Measurements from ENCODE around the gene C11orf65.
"Not testable (repeated sequence)": the region's sequence is repeated elsewhere in the genome, so short reads cannot be mapped to it uniquely, and the experiment has no call there.

Gene C11orf65

DNA sequence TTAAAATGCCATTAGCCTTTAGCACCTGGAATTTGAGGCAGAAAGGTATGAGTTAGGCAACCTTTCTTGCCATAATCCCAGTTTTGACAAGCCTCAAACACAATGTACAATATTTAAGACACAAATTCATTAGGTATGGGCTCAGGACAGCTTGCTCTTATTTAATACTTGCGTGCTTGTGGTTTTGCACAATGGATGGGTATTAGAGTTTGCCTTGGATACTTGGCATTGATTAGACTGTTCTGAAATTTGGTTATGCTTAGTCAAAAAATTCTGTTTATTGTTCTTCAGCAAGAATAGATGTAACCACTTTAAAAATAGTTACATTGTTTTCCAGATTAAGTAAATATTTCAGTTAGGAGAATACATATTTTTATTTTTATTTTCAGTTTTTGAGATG lies 5.4 kb upstream of the C11orf65 start:
- no peak for DNase-seq

GRCh38 chr11:108468478-108468864 lies 1.1 kb upstream of the C11orf65 start:
- DNase-seq: no peak

GRCh38 chr11:108466405-108466804 lies 924 bp downstream of the C11orf65 start:
- DNase-seq: no peak

DNA sequence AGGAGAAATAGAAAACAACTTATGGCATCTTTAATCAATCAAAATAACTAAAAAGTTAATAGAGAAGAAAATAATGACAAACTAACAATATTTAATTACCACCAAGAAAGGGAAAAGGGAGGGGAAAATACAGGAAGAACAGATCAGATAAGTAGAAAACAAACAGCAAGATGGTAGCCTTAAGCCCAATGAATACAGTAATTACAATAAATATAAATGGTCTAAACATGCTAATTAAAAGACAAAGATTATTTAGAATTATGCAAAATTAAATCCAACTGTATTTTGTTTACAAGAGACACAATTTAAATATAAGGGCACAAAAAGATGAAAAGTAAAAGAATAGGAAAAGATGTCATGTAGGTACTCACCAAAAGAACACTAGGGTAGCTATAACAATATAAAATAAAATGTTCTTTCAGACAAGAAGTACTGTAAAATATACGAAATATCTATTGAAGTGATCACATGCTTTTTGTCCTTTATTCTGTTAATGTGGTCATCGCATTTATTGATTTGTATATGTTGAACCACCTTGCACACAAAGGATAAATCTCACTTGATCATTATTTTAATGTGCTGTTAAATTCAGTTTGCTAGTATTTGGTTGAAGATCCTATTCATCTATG lies 14.0 kb downstream of the C11orf65 start:
- DNase-seq: no peak

- not testable (repeated sequence) for DNase-seq
These were observed 25.9 kb downstream of the C11orf65 start for GRCh38 chr11:108441445-108441844.

DNA sequence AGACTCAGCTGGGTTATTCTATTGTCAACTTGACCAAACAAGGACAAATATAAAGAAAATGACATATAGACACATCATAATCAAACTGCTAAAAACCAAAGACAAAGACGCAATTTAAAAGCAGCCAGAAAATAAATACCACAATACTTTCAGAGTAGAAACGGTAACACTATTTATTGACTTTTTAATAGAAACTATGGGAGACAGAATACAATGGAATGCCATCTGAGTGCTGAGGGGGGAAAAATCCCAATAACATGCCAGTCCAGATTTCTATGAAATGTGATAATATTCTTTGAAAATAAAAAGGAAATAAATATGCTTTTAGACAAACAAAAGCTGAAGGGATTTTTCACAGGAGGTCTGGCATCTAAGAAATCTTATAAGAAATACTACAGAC lies 30.7 kb downstream of the C11orf65 start:
- no peak for DNase-seq

- no peak for DNase-seq
These were observed 32.3 kb downstream of the C11orf65 start for GRCh38 chr11:108435066-108435465.

DNA sequence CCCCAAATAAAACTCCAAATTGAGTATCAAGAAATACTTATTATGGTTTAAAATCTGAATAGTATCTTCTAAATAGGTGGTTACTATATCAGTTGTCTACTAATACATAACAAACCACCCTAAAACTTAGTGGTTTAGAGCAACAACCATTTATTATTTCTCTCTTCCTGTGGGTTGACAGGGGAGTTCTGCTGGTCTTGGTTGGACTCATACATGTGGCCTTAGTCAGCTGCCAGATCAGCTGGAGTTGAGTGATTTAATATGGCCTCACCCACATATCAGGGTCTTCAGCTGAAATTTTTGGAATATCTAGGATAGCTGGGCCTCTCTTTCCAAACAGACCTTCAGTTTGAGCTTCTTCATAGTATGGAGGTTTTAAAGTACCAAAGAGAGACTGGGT lies 34.5 kb downstream of the C11orf65 start:
- DNase-seq: no peak

GRCh38 chr11:108431997-108432396 lies 35.3 kb downstream of the C11orf65 start:
- DNase-seq: no peak

- no peak for DNase-seq
These were observed 36.0 kb downstream of the C11orf65 start for GRCh38 chr11:108431370-108431769.

GRCh38 chr11:108417551-108417950 lies 49.8 kb downstream of the C11orf65 start:
- DNase-seq: not testable (repeated sequence)

DNA sequence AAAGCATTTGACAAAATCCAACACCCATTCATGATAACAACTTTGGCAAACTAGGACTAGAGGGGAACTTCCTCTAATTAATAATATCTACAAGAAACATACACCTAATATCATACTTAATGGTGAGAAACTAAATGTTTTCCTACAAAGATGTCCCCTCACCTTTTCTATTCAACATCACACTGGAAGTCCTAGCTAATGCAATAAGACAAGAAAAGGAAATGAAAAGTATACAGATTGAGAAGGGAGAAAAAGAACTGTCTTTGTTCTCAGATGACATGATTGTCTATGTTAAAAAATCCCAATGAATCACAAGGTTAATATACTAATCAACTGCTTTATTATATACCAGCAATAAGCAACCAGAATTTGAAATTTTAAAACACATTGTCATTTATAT lies 52.4 kb downstream of the C11orf65 start:
- no peak for DNase-seq

GRCh38 chr11:108405706-108406105 lies 61.6 kb downstream of the C11orf65 start:
- no peak for DNase-seq

GRCh38 chr11:108403052-108403451 lies 64.3 kb downstream of the C11orf65 start:
- DNase-seq: no peak

- DNase-seq: no peak
These were observed 65.1 kb downstream of the C11orf65 start for GRCh38 chr11:108402241-108402640.

DNA sequence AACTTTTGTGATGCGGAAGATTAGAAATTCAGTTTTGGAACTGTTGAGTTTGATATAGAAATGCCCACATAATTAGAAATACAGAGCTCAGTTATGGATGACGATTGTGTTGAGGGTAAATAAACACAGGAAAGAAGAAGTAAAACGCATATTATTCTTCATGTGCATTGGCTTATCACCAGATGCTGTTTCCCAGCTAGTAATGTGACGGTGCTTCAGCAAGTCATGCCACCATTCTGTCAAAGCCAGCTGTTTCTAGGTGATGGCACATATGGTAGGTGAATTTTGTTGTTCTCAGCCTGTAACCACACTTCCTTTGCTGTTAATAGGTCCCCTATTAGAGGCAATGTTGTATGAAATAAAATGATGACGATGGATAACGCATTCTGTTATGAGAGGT lies 68.9 kb downstream of the C11orf65 start:
- DNase-seq: no peak

GRCh38 chr11:108396672-108397071 lies 70.7 kb downstream of the C11orf65 start:
- DNase-seq: not testable (repeated sequence)

- no peak for DNase-seq
These were observed 72.5 kb downstream of the C11orf65 start for GRCh38 chr11:108394744-108395284.

DNA sequence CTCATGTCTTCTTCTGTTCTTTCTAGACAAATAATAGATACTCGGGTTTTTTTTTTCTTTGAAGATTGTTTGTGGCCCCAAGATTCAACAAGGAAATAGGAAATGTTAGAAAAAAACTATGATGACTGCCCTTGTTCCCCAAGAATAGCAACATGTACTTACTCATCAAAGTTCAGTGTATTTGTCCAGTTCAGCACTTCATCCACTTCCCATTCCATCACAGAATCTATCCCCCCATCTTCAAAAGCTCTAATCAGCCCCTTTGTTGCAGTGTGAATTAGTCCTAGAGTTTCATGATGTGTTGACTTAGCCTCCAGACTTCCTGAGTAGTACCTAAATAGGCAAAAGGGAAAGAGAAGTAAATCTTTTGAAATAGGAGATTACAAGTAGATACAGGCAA lies 74.3 kb downstream of the C11orf65 start:
- DNase-seq: no peak

GRCh38 chr11:108392353-108392752 lies 75.0 kb downstream of the C11orf65 start:
- DNase-seq: no peak

DNA sequence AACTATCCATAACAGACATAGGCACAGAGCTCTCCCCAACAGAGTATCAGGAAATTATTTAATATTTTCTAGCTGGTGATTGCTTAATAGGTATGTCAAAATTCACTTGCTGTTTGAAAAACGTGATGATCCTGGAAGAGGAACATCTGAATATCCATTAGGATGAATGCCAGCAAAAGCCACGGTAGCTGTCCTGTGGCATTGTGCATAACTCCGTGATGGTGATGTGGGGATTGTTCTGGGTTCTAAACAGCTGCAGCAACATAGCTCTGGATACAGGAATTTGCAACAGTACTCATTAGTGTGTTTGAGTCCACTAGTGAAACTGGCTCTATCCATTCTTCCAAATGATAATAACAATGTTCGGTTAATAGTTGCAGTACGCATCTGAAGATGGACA lies 78.8 kb downstream of the C11orf65 start:
- DNase-seq: no peak

- DNase-seq: not testable (repeated sequence)
These were observed 93.8 kb downstream of the C11orf65 start for GRCh38 chr11:108373505-108373904.

DNA sequence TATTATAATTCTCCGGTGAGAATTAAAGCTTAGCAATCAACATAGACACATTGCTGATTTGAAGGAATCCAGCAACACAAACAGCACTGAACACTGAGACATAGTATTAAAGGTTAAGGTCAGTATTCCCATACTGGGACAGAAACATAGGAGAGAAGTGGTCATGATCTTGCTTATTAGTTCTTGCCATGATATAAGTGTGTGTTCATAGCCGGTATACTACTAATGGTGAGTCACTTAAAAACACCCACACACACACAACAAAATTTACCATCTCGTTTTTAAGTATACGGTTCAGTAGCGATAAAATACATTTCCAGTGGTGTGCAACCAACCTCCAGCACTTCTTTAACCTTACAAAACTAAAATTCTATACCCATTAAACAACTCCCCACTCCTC lies 96.3 kb downstream of the C11orf65 start:
- DNase-seq: no peak

DNA sequence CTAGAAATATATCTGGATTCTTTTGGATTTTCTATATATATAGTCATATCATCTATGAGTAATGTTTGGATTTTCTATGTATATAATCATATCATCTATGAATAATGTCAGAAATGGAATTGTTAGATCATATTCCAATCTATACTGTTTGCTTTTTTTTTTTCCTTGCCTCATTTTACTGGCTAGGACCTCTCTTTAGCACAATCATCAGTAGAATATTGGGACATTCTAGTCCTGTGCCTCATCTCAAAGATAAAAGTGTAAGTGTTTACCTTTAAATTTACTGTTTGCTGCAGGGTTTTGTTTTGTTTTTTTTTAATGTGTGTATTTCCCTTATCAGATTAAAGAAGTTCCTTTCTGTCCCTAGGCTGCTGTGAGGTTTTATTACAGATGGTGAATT lies 97.0 kb downstream of the C11orf65 start:
- no peak for DNase-seq

GRCh38 chr11:108369064-108369463 lies 98.3 kb downstream of the C11orf65 start:
- no peak for DNase-seq

All from right kidney (tissue), 1 donor.